A549 (cell line): ENCODE results near the gene FAM114A2. TPM values are rescaled to one million over a fixed set of nuclear protein-coding genes. Genes with fewer than 3 reads are reported as not detected.

Experiments used
- ATAC-seq, 2 experiments: fragments of 200-7000 bp in 1 of 2; fragments of >200 bp in 1 of 2; cut with Nextera tagmentation in 1 of 2; cut with Tn5 transposase in 1 of 2; 3 replicates each; pipeline versions ENCODE4 v1.8.0 to v1.9.1; 2018 to 2020; ENCODE audit warnings: mild to moderate bottlenecking in 1 of 2, moderate library complexity in 1 of 2
- CTCF ChIA-PET: fragments of 300-600 bp; sonication (Branson Sonifier 250); formaldehyde crosslinking; extraction: SDS; loops from one replicate; lab custom pipeline; 2021; ENCODE audit warnings: antibody characterized with exemption, inconsistent platforms; lab: Yijun Ruan, JAX
- POLR2A ChIA-PET: fragments of 350-600 bp; formaldehyde crosslinking; extraction: SDS; loops from one replicate; lab custom pipeline; 2021; ENCODE audit warnings: antibody characterized with exemption, inconsistent platforms; lab: Yijun Ruan, JAX
- DNase-seq, 2 experiments: peaks; one replicate each; pipeline versions ENCODE4 v3.0.0 to v3.0.0-alpha.2; 2011 to 2016; ENCODE audit warnings: low read depth in 1 of 2, low spot score in 1 of 2
- FAIRE-seq: peaks from 2 replicates; lab custom pipeline; 2011; peaks lifted over from hg19 to GRCh38; lab: Jason Lieb, UNC
- H3K27ac ChIP-seq, 2 experiments: fragments of >200 bp; sonication (Bioruptor Twin); formaldehyde crosslinking; 3 replicates each; pipeline ENCODE4 v1.5.1; 2016 to 2017
- H3K4me1 ChIP-seq: fragments of >200 bp; sonication (Bioruptor Twin); formaldehyde crosslinking; 3 replicates; pipeline ENCODE4 v1.6.1; 2016
- H3K4me2 ChIP-seq: fragments of >200 bp; sonication (Bioruptor Twin); formaldehyde crosslinking; 3 replicates; pipeline ENCODE4 v1.6.1; 2016
- H3K4me3 ChIP-seq: fragments of >200 bp; sonication (Bioruptor Twin); formaldehyde crosslinking; 3 replicates; pipeline ENCODE4 v1.5.1; 2016
- H3K9me3 ChIP-seq: fragments of >200 bp; sonication (Bioruptor Twin); formaldehyde crosslinking; 3 replicates; pipeline ENCODE4 v1.6.1; 2016
- CEBPB ChIP-seq, 2 experiments: fragments of >200 bp in 1 of 2; sonication (Bioruptor Twin) in 1 of 2; formaldehyde crosslinking in 1 of 2; IDR thresholded peaks; 2 replicates each; pipeline ENCODE4 v1.6.1; 2012 to 2016
- EHF ChIP-seq: fragments of 250-450 bp; sonication (Bioruptor Pico); IDR thresholded peaks from 2 replicates; pipeline ENCODE4 v1.5.0; 2020; ENCODE audit warnings: mild to moderate bottlenecking
- EP300 ChIP-seq, 2 experiments: fragments of >200 bp; sonication (Bioruptor Twin); formaldehyde crosslinking; IDR thresholded peaks; 2 replicates in 1 of 2; 3 replicates in 1 of 2; pipeline ENCODE4 v1.6.1; 2016 to 2017
- FOSB ChIP-seq: fragments of 250-450 bp; sonication (Bioruptor Pico); IDR thresholded peaks from 2 replicates; pipeline ENCODE4 v1.5.0; 2020; ENCODE audit warnings: mild to moderate bottlenecking, moderate library complexity
- FOXS1 ChIP-seq: fragments of 250-450 bp; sonication (Bioruptor Pico); IDR thresholded peaks from 2 replicates; pipeline ENCODE4 v1.5.0; 2020; ENCODE audit warnings: mild to moderate bottlenecking, moderate library complexity
- GATA3 ChIP-seq: IDR thresholded peaks from 2 replicates; pipeline ENCODE4 v1.6.1; 2012; ENCODE audit warnings: borderline replicate concordance
- HEYL ChIP-seq: fragments of 250-450 bp; sonication (Bioruptor Pico); IDR thresholded peaks from 2 replicates; pipeline ENCODE4 v1.8.0; 2021; ENCODE audit warnings: mild to moderate bottlenecking, moderate library complexity
- HOXB5 ChIP-seq: fragments of 250-450 bp; sonication (Bioruptor Pico); IDR thresholded peaks from 2 replicates; pipeline ENCODE4 v1.5.0; 2020; ENCODE audit warnings: mild to moderate bottlenecking, moderate library complexity
- JUN ChIP-seq, 2 experiments: fragments of >200 bp; sonication (Bioruptor Twin); formaldehyde crosslinking; IDR thresholded peaks; 2 replicates in 1 of 2; 3 replicates in 1 of 2; pipeline ENCODE4 v1.6.1; 2016 to 2017
- KDM1A ChIP-seq: fragments of 200-600 bp; sonication (generic); IDR thresholded peaks from 2 replicates; pipeline ENCODE4 v1.6.1; 2016; ENCODE audit warnings: low read depth, mild to moderate bottlenecking
- KDM5A ChIP-seq: fragments of 200-600 bp; sonication (generic); IDR thresholded peaks from 2 replicates; pipeline ENCODE4 v1.6.1; 2016; ENCODE audit warnings: antibody characterized with exemption, mild to moderate bottlenecking
- NPAS2 ChIP-seq: fragments of 250-450 bp; sonication (Bioruptor Pico); IDR thresholded peaks from 2 replicates; pipeline ENCODE4 v1.8.0; 2022; ENCODE audit warnings: mild to moderate bottlenecking, moderate library complexity, borderline replicate concordance
- NR3C1 ChIP-seq: fragments of >200 bp; sonication (Bioruptor Twin); formaldehyde crosslinking; IDR thresholded peaks from 3 replicates; pipeline ENCODE4 v1.6.1; 2017
- POLR2AphosphoS2 ChIP-seq: conservative IDR thresholded peaks from 2 replicates; pipeline ENCODE4 v1.6.1; 2012; ENCODE audit warnings: low read length, improper control_type of control experiment, inconsistent platforms
- RAD21 ChIP-seq, 2 experiments: fragments of >200 bp in 1 of 2; sonication (Bioruptor Twin) in 1 of 2; formaldehyde crosslinking in 1 of 2; IDR thresholded peaks in 1 of 2; conservative IDR thresholded peaks in 1 of 2; 2 replicates in 1 of 2; 3 replicates in 1 of 2; pipeline ENCODE4 v1.6.1; 2012 to 2018; ENCODE audit warnings: inconsistent platforms in 1 of 2
- RARB ChIP-seq: fragments of 250-450 bp; sonication (Bioruptor Pico); IDR thresholded peaks from 2 replicates; pipeline ENCODE4 v1.8.0; 2021; ENCODE audit warnings: mild to moderate bottlenecking, moderate library complexity
- RCOR1 ChIP-seq: fragments of 150-350 bp; IDR thresholded peaks from 2 replicates; pipeline ENCODE4 v1.6.1; 2014; ENCODE audit warnings: antibody characterized with exemption, low read length, low read depth
- RNF2 ChIP-seq: fragments of 200-600 bp; sonication (generic); IDR thresholded peaks from 2 replicates; pipeline ENCODE4 v1.6.1; 2016; ENCODE audit warnings: low read depth, mild to moderate bottlenecking, antibody characterized with exemption, moderate library complexity, borderline replicate concordance
- ZSCAN20 ChIP-seq: fragments of 250-450 bp; sonication (Bioruptor Pico); IDR thresholded peaks from 2 replicates; pipeline ENCODE4 v1.8.0; 2022; ENCODE audit warnings: mild to moderate bottlenecking, moderate library complexity
- WGBS: methylation state at CpG from one replicate; pipeline ENCODE4 v1.1.6; 2017; ENCODE audit errors: missing lambda C conversion rate; 5-methylcytosine and 5-hydroxymethylcytosine counted together
- polyA plus RNA-seq, 4 experiments: library from polyadenylated mRNA; depleted of rRNA in 3 of 4; stranded (reverse); fragments of >200 nt; fragmentation: RNase III in 1 of 4; extraction: RNeasy Plus Mini Kit Qiagen cat#74134 plus additional on column Dnase treatment in 1 of 4; gene quantifications; 2 replicates in 3 of 4; 3 replicates in 1 of 4; pipeline ENCODE4 v1.2.3, GENCODE V29; 2011 to 2017
- TF ChIP-seq, protein P1 (sequence below): IDR thresholded peaks from 2 replicates; pipeline ENCODE4 v1.6.1; 2012
- TF ChIP-seq, protein P2 (sequence below): fragments of 150-350 bp; IDR thresholded peaks from 2 replicates; pipeline ENCODE4 v1.6.1; 2014; ENCODE audit warnings: low read depth, mild to moderate bottlenecking, low read length
- TF ChIP-seq, protein P3 (sequence below): fragments of >200 bp; sonication (Bioruptor Twin); formaldehyde crosslinking; IDR thresholded peaks from 3 replicates; pipeline ENCODE4 v1.6.1; 2016
- TF ChIP-seq, protein P4 (sequence below): IDR thresholded peaks from 2 replicates; pipeline ENCODE4 v1.6.1; 2012
- TF ChIP-seq, protein P5 (sequence below): fragments of 200-600 bp; sonication (generic); IDR thresholded peaks from 2 replicates; pipeline ENCODE4 v1.6.1; 2016; ENCODE audit warnings: antibody characterized with exemption, mild to moderate bottlenecking, moderate library complexity
- TF ChIP-seq, protein P6 (sequence below): fragments of >200 bp; sonication (Bioruptor Twin); formaldehyde crosslinking; IDR thresholded peaks from 3 replicates; pipeline ENCODE4 v1.5.1; 2016

FAM114A2 gene
- polyA plus RNA-seq, 2 of the 4 experiments (the other 2 are of a cell fraction), result 14.6 to 21.3 TPM

DNA sequence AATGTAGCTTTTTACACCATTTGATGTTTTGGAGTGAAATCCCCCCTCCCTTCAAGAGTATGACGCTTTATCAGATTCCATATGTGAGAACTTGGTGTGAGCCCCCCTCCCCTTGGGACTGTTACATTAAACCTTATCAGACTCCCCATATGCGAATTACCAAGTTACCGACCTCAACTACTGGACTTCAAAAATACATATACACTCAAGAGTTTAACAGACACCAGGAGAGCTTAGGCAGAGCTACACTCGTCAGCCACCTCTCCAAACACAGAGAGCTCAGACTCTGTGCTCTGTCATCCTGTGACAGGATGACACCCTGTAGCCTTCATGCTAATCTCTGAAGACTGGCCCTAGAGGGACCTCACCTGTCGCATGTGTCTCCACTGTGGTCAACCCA lies 50.2 kb downstream of the FAM114A2 start:
- TF ChIP-seq EP300 (IDR thresholded peaks at IDR 0.05), result no peak
- TF ChIP-seq KDM5A, result no peak
- WGBS, result 86% methylated on average over 5 of the region's 5 CpGs
- ATAC-seq (no peak), DNase-seq (no peak), FAIRE-seq (no peak)
- Histone ChIP-seq H3K4me1 (no peaks in the 10 kb centered on the region), H3K4me3 (no peak overlapping the region), H3K9me3 (no peaks in the 10 kb centered on the region), H3K4me2 (no peak overlapping the region), H3K27ac (no peak overlapping the region)
- POLR2A ChIA-PET, result no interaction called here
- CTCF ChIA-PET, result interaction anchor here (1.2 to 5.1 kb wide), 5 partner anchors 9 to 621 kb away, joined by 3 to 38 read pairs (median 4); no protein-coding TSS in a partner anchor

DNA sequence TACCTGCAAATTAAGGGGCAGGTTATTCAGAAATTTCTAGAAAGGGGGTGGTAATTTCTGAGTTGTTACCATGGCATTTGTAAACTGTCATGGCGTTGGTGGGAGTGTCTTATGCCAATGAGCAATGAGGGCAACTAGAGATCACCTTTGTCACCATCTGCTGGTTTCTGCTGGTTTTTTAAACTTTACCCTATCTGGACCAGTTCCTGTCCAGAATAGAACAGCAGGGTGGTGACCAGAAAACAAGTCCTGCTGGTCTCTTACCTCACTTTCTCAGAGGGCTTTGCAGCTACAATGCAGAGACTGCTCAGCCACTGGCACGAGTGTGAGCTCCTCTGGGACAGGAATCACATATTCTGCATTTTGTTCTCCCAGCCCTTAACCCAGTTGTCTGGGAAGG lies 51.4 kb downstream of the FAM114A2 start:
- FAIRE-seq (no peak), ATAC-seq (no peak), DNase-seq (no peak)
- Histone ChIP-seq H3K9me3 (no peaks in the 10 kb centered on the region), H3K4me2 (no peak overlapping the region), H3K4me1 (no peaks in the 10 kb centered on the region), H3K4me3 (no peak overlapping the region), H3K27ac (no peak overlapping the region)
- POLR2A ChIA-PET, result no interaction called here
- CTCF ChIA-PET, result interaction anchor here (1.5 to 5.1 kb wide), 3 partner anchors 8 to 534 kb away, joined by 4 to 38 read pairs (median 4); no protein-coding TSS in a partner anchor
- WGBS, result 49% methylated on average over 2 of the region's 2 CpGs
- TF ChIP-seq EHF (CRISPR knock-in tag) (no peak), POLR2AphosphoS2 (no peak), GATA3 (no peak), NR3C1 (no peak), HEYL (no peak), HOXB5 (no peak), ZSCAN20 (CRISPR knock-in tag) (no peak), RNF2 (no peak), EP300 (IDR thresholded peaks at IDR 0.05) (no peak), RAD21 (conservative IDR thresholded peaks at IDR 0.05 in 1 of 2, IDR thresholded peaks at IDR 0.05 in 1 of 2) (no peak), RARB (CRISPR knock-in tag) (no peak), KDM1A (no peak), RCOR1 (no peak), FOXS1 (CRISPR knock-in tag) (no peak)
- TF ChIP-seq, protein P1, sequence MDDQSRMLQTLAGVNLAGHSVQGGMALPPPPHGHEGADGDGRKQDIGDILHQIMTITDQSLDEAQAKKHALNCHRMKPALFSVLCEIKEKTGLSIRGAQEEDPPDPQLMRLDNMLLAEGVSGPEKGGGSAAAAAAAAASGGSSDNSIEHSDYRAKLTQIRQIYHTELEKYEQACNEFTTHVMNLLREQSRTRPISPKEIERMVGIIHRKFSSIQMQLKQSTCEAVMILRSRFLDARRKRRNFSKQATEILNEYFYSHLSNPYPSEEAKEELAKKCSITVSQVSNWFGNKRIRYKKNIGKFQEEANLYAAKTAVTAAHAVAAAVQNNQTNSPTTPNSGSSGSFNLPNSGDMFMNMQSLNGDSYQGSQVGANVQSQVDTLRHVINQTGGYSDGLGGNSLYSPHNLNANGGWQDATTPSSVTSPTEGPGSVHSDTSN, result no peak
- TF ChIP-seq, protein P2, sequence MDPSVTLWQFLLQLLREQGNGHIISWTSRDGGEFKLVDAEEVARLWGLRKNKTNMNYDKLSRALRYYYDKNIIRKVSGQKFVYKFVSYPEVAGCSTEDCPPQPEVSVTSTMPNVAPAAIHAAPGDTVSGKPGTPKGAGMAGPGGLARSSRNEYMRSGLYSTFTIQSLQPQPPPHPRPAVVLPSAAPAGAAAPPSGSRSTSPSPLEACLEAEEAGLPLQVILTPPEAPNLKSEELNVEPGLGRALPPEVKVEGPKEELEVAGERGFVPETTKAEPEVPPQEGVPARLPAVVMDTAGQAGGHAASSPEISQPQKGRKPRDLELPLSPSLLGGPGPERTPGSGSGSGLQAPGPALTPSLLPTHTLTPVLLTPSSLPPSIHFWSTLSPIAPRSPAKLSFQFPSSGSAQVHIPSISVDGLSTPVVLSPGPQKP, result no peak
- TF ChIP-seq, protein P3, sequence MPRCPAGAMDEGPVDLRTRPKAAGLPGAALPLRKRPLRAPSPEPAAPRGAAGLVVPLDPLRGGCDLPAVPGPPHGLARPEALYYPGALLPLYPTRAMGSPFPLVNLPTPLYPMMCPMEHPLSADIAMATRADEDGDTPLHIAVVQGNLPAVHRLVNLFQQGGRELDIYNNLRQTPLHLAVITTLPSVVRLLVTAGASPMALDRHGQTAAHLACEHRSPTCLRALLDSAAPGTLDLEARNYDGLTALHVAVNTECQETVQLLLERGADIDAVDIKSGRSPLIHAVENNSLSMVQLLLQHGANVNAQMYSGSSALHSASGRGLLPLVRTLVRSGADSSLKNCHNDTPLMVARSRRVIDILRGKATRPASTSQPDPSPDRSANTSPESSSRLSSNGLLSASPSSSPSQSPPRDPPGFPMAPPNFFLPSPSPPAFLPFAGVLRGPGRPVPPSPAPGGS, result no peak

DNA sequence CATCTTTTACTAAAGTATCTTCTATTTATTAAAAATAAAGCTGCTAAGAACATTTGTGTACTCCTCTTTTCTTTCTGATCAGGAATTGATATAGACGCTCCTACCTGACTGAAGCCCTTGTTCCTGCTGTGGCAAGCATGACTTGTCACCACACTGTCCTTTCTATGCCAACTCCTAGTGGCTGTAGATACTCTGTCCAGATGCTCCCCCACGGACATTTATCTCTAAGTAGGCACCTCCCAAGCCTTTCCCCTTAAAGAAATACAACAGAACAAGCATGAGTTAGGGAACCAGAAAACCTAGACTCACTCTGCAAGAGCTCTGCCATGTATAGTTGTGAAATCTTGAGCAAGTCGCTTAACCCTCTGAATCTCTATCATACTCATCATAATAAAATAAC lies 53.2 kb downstream of the FAM114A2 start:
- no peak for ATAC-seq

More for the DNA sequence above, 53.2 kb downstream of the FAM114A2 start:
- POLR2A ChIA-PET, result no interaction called here
- 51% methylated on average over 3 of the region's 3 CpGs for WGBS
- Histone ChIP-seq H3K4me1 (no peaks in the 10 kb centered on the region), H3K4me3 (no peak overlapping the region), H3K4me2 (no peak overlapping the region), H3K9me3 (no peaks in the 10 kb centered on the region), H3K27ac (no peak overlapping the region)
- CTCF ChIA-PET, result interaction anchor here (0.9 to 5.1 kb wide), 2 partner anchors 11 to 21 kb away, joined by 7 to 38 read pairs; no protein-coding TSS in a partner anchor
- TF ChIP-seq RAD21 (conservative IDR thresholded peaks at IDR 0.05 in 1 of 2, IDR thresholded peaks at IDR 0.05 in 1 of 2) (no peak), JUN (IDR thresholded peaks at IDR 0.05) (no peak), NPAS2 (CRISPR knock-in tag) (no peak), CEBPB (IDR thresholded peaks at IDR 0.05) (no peak), FOSB (CRISPR knock-in tag) (no peak), KDM5A (no peak)
- TF ChIP-seq, protein P4, sequence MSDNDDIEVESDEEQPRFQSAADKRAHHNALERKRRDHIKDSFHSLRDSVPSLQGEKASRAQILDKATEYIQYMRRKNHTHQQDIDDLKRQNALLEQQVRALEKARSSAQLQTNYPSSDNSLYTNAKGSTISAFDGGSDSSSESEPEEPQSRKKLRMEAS, result no peak
- TF ChIP-seq, protein P5, sequence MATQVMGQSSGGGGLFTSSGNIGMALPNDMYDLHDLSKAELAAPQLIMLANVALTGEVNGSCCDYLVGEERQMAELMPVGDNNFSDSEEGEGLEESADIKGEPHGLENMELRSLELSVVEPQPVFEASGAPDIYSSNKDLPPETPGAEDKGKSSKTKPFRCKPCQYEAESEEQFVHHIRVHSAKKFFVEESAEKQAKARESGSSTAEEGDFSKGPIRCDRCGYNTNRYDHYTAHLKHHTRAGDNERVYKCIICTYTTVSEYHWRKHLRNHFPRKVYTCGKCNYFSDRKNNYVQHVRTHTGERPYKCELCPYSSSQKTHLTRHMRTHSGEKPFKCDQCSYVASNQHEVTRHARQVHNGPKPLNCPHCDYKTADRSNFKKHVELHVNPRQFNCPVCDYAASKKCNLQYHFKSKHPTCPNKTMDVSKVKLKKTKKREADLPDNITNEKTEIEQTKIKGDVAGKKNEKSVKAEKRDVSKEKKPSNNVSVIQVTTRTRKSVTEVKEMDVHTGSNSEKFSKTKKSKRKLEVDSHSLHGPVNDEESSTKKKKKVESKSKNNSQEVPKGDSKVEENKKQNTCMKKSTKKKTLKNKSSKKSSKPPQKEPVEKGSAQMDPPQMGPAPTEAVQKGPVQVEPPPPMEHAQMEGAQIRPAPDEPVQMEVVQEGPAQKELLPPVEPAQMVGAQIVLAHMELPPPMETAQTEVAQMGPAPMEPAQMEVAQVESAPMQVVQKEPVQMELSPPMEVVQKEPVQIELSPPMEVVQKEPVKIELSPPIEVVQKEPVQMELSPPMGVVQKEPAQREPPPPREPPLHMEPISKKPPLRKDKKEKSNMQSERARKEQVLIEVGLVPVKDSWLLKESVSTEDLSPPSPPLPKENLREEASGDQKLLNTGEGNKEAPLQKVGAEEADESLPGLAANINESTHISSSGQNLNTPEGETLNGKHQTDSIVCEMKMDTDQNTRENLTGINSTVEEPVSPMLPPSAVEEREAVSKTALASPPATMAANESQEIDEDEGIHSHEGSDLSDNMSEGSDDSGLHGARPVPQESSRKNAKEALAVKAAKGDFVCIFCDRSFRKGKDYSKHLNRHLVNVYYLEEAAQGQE, result no peak
- TF ChIP-seq, protein P6, sequence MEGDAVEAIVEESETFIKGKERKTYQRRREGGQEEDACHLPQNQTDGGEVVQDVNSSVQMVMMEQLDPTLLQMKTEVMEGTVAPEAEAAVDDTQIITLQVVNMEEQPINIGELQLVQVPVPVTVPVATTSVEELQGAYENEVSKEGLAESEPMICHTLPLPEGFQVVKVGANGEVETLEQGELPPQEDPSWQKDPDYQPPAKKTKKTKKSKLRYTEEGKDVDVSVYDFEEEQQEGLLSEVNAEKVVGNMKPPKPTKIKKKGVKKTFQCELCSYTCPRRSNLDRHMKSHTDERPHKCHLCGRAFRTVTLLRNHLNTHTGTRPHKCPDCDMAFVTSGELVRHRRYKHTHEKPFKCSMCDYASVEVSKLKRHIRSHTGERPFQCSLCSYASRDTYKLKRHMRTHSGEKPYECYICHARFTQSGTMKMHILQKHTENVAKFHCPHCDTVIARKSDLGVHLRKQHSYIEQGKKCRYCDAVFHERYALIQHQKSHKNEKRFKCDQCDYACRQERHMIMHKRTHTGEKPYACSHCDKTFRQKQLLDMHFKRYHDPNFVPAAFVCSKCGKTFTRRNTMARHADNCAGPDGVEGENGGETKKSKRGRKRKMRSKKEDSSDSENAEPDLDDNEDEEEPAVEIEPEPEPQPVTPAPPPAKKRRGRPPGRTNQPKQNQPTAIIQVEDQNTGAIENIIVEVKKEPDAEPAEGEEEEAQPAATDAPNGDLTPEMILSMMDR, result no peak
- no peak for FAIRE-seq
- no peak for DNase-seq
